ENCODE measurements around the gene ST3GAL4. TPM values are rescaled to one million over a fixed set of nuclear protein-coding genes. Genes with fewer than 3 reads are reported as not detected.
"Not testable (repeated sequence)": the region's sequence is repeated elsewhere in the genome, so short reads cannot be mapped to it uniquely, and the experiment has no call there.

ST3GAL4 gene
- total and polyA plus RNA-seq, 8 donors, result 9.9 to 31.0 (median 15.7) TPM; not detected in 1

DNA sequence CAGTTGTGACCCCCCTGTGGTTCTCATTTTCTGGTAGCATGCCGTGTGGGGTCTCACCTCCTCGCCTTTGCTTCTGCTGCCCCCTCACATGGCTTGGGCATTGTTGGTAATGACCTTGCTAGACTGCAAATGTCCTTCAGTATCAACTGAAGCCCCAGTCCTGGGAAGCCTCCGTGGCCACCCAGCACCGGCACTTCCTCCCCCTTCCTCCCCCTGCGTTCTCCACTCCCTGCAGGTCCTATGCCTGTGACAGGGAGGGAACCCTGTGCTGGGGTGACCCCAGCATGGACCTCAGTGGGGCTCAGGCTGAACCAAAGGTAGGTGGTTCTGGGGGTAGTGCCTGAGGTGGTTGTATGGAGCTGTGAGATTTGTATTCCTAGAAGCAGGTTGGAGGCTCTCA is 5.9 kb downstream of the ST3GAL4 start:
- intact Hi-C loops (cut with DNase I; ENCODE audit: low total_unique reads), result no loop called here
- no peak for TF ChIP-seq CTCF (IDR thresholded peaks at IDR 0.05)
- TF ChIP-seq POLR2AphosphoS5 (IDR thresholded peaks at IDR 0.05), result no peak
- H3K36me3 ChIP-seq, result no peaks in the 10 kb centered on the region
- H3K4me1 ChIP-seq, result peaks cover 28 to 65% (median 44%) of the 10 kb centered on the region in 4 donors
- H3K4me3 ChIP-seq, result no peak overlapping the region
- H3K27ac ChIP-seq, result no peak overlapping the region
- H3K9me3 ChIP-seq, result no peaks in the 10 kb centered on the region
- WGBS, 5 donors, result 81 to 91% (median 83%) methylated on average over 5 of the region's 5 CpGs
- no peak for DNase-seq
- H3K27me3 ChIP-seq, result no peaks in the 10 kb centered on the region

- no peaks in the 10 kb centered on the region for H3K9me3 ChIP-seq
- no peak for DNase-seq
- WGBS, 5 donors, result 78 to 89% (median 79%) methylated on average over 9 of the region's 9 CpGs
- H3K4me1 ChIP-seq, result peaks cover 24 to 58% (median 41%) of the 10 kb centered on the region in 4 donors
- intact Hi-C loops (cut with DNase I; ENCODE audit: low total_unique reads), result no loop called here
- no peak overlapping the region for H3K27ac ChIP-seq
- H3K36me3 ChIP-seq, result no peaks in the 10 kb centered on the region
- no peaks in the 10 kb centered on the region for H3K27me3 ChIP-seq
- no peak overlapping the region for H3K4me3 ChIP-seq
- no peak for TF ChIP-seq EP300 (IDR thresholded peaks at IDR 0.05)
- TF ChIP-seq POLR2AphosphoS5 (IDR thresholded peaks at IDR 0.05), result no peak
- no peak for TF ChIP-seq CTCF (IDR thresholded peaks at IDR 0.05)
- no peak for TF ChIP-seq POLR2A (IDR thresholded peaks at IDR 0.05)
These were observed 7.6 kb downstream of the ST3GAL4 start for GRCh38 chr11:126362879-126363655.

- H3K27ac ChIP-seq, result no peak overlapping the region
- no peak overlapping the region for H3K4me3 ChIP-seq
- WGBS, 5 donors, result 76 to 90% (median 85%) methylated on average over 7 to 10 of the region's 10 CpGs
- no peak for TF ChIP-seq EP300 (IDR thresholded peaks at IDR 0.05)
- H3K36me3 ChIP-seq, result no peaks in the 10 kb centered on the region
- DNase-seq, result no peak
- H3K27me3 ChIP-seq, result no peaks in the 10 kb centered on the region
- H3K9me3 ChIP-seq, result no peaks in the 10 kb centered on the region
- intact Hi-C loops (cut with DNase I; ENCODE audit: low total_unique reads), result no loop called here
- H3K4me1 ChIP-seq, result peaks cover 24 to 59% (median 39%) of the 10 kb centered on the region in 4 donors
These were observed 8.3 kb downstream of the ST3GAL4 start for GRCh38 chr11:126363706-126364248.

GRCh38 chr11:126364735-126365134 is 9.2 kb downstream of the ST3GAL4 start:
- H3K4me3 ChIP-seq; DNase-seq; intact Hi-C loops (cut with DNase I; ENCODE audit: low total_unique reads); H3K9me3 ChIP-seq; H3K36me3 ChIP-seq; H3K27me3 ChIP-seq; H3K27ac ChIP-seq: not testable (repeated sequence)
- H3K4me1 ChIP-seq, result peaks cover 24 to 56% (median 33%) of the 10 kb centered on the region in 4 donors
- WGBS, 5 donors, result 62 to 74% (median 70%) methylated on average over 2 to 5 of the region's 9 CpGs

DNA sequence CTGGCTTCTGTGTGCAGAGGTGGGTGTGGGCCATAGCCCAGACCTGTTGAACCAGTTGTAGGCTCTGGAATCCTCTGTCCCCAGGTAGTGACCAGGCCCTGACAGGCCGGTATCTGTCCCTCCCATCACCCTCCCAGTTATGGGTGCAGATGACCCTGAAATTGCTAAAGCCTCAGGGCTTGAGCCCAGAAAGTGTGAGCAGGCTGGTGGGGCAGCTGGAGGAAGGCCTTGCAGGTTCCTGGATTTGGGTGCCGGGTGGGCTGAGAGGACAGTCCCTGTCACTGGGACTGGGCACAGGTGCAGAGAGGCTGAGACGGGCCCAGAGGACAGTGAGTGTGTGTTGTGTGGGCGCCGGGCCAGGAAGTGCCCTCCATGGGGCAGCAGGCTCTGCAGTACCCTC is 10.0 kb downstream of the ST3GAL4 start:
- H3K4me1 ChIP-seq, result peaks cover 19 to 49% (median 28%) of the 10 kb centered on the region in 4 donors
- H3K4me3 ChIP-seq; intact Hi-C loops (cut with DNase I; ENCODE audit: low total_unique reads); H3K36me3 ChIP-seq; DNase-seq; H3K27ac ChIP-seq; H3K9me3 ChIP-seq; H3K27me3 ChIP-seq: not testable (repeated sequence)
- WGBS, 5 donors, result 53 to 75% (median 61%) methylated on average over 3 to 5 of the region's 5 CpGs; no CpG with 5 or more reads in 1 of the 5 donors
